Body of pancreas (tissue), 4 donors: ENCODE measurements around the gene KCNIP4. TPM values are rescaled to one million over a fixed set of nuclear protein-coding genes. Genes with fewer than 3 reads are reported as not detected.

Experiments
- ATAC-seq: fragments of 150-250 bp; one replicate; pipeline ENCODE4 v1.9.1; 2016
- DNase-seq, 4 donors: peaks; one replicate each; pipeline ENCODE4 v3.0.0-alpha.2; 2019
- H3K27ac ChIP-seq, 4 donors: fragments of 200-600 bp; sonication (generic); 1 replicate in 3 of 4; 2 replicates in 1 of 4; pipeline versions ENCODE4 v1.5.1 to v1.6.1; 2016 to 2019; ENCODE audit warnings: mild to moderate bottlenecking in 1 of 4, mixed read lengths in 1 of 4, moderate library complexity in 1 of 4
- H3K27me3 ChIP-seq, 2 donors: fragments of 200-600 bp; sonication (generic); one replicate each; pipeline ENCODE4 v1.6.0; 2016; ENCODE audit warnings: mild to moderate bottlenecking in 1 of 2
- H3K36me3 ChIP-seq, 2 donors: fragments of 200-600 bp; sonication (generic); replicated peaks in 1 of 2; 2 replicates each; pipeline ENCODE4 v1.5.1; 2016; ENCODE audit warnings: low read depth in 2 of 2; ENCODE audit not compliant: insufficient read depth in 1 of 2
- H3K4me1 ChIP-seq: fragments of 200-600 bp; sonication (generic); one replicate; pipeline ENCODE4 v1.6.0; 2016
- H3K4me3 ChIP-seq, 2 donors: fragments of 200-600 bp; sonication (generic); 1 replicate in 1 of 2; 2 replicates in 1 of 2; pipeline ENCODE4 v1.5.1; 2016 to 2019
- H3K9me3 ChIP-seq, 3 donors: fragments of 200-600 bp; sonication (generic); 1 replicate in 2 of 3; 2 replicates in 1 of 3; pipeline ENCODE4 v1.5.1; 2016
- CTCF ChIP-seq, 7 experiments: fragments of 450-650 bp in 4 of 7; fragments of 200-600 bp in 3 of 7; sonication (generic) in 3 of 7; IDR thresholded peaks; one replicate each; pipeline ENCODE4 v1.5.1; 2016 to 2019; ENCODE audit warnings: antibody characterized with exemption in 7 of 7
- POLR2A ChIP-seq, 3 donors: fragments of 450-650 bp; IDR thresholded peaks; one replicate each; pipeline ENCODE4 v1.6.1; 2016; ENCODE audit warnings: antibody characterized with exemption in 3 of 3, mild to moderate bottlenecking in 2 of 3
- WGBS, 2 donors: methylation state at CpG; one replicate each; pipeline ENCODE4 v1.1.5; 2017; 5-methylcytosine and 5-hydroxymethylcytosine counted together
- intact Hi-C: fragments of 100-400 bp; cut with DNase I; formaldehyde crosslinking; loops from one replicate; pipeline ENCODE4 v1.15.1; 2023
- total RNA-seq, 2 donors: library from RNA; depleted of rRNA; stranded (reverse); fragments of >200 nt; gene quantifications; one replicate each; pipeline ENCODE4 v1.1.0, GENCODE V29; 2016

The KCNIP4 gene
- total RNA-seq, 2 donors from 2014 or later: not detected

DNA sequence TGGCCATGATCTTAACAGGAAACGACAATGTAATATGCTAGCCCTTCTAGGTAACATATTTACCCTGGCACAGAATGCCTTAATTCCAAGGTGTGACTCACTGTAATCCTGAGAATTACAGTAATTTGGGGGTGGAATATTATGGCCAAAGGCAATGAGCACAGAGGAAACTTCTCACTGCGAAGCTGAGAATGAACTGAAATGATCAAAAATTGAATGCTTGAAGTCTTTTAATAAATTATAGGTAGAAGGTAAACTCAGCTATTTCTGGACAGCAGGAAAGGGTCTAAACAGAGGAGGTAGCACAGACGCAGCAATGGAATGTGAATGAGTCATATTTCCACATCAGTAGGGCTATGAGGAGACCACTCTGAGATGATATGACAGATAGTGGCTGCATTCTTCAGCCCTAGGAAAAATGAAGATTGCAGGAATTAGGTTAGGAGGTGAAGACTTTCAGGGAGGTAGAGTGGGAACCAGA lies 935.7 kb downstream of the KCNIP4 start:
- no peak for TF ChIP-seq CTCF (IDR thresholded peaks at IDR 0.05)
- TF ChIP-seq POLR2A (IDR thresholded peaks at IDR 0.05): no peak
- 34 to 36% methylated on average over 3 of the region's 3 CpGs for WGBS, 2 donors
- Histone ChIP-seq H3K27me3 (no peaks in the 10 kb centered on the region), H3K4me1 (no peaks in the 10 kb centered on the region), H3K9me3 (no peaks in the 10 kb centered on the region), H3K27ac (no peak overlapping the region), H3K36me3 (no peaks in the 10 kb centered on the region), H3K4me3 (no peak overlapping the region)
- DNase-seq (no peak), ATAC-seq (no peak)
- intact Hi-C loops: no loop called here

GRCh38 chr4:21011106-21011505 lies 937.5 kb downstream of the KCNIP4 start:
- Histone ChIP-seq H3K27me3 (no peaks in the 10 kb centered on the region), H3K9me3 (no peaks in the 10 kb centered on the region), H3K4me3 (no peak overlapping the region), H3K36me3 (no peaks in the 10 kb centered on the region), H3K27ac (no peak overlapping the region), H3K4me1 (no peaks in the 10 kb centered on the region)
- intact Hi-C loops: no loop called here
- no peak for ATAC-seq
- no peak for TF ChIP-seq CTCF (IDR thresholded peaks at IDR 0.05)
- TF ChIP-seq POLR2A (IDR thresholded peaks at IDR 0.05): no peak
- WGBS, 2 donors: 41 to 54% methylated on average over 3 of the region's 3 CpGs
- no peak for DNase-seq

GRCh38 chr4:21009956-21010355 lies 938.6 kb downstream of the KCNIP4 start:
- no peak for TF ChIP-seq CTCF (IDR thresholded peaks at IDR 0.05)
- no peak for TF ChIP-seq POLR2A (IDR thresholded peaks at IDR 0.05)
- intact Hi-C loops: no loop called here
- WGBS, 2 donors: 33 to 45% methylated on average over 4 of the region's 4 CpGs
- no peak for DNase-seq
- Histone ChIP-seq H3K9me3 (no peaks in the 10 kb centered on the region), H3K4me3 (no peak overlapping the region), H3K27me3 (no peaks in the 10 kb centered on the region), H3K27ac (no peak overlapping the region), H3K4me1 (no peaks in the 10 kb centered on the region), H3K36me3 (no peaks in the 10 kb centered on the region)
- ATAC-seq: no peak

DNA sequence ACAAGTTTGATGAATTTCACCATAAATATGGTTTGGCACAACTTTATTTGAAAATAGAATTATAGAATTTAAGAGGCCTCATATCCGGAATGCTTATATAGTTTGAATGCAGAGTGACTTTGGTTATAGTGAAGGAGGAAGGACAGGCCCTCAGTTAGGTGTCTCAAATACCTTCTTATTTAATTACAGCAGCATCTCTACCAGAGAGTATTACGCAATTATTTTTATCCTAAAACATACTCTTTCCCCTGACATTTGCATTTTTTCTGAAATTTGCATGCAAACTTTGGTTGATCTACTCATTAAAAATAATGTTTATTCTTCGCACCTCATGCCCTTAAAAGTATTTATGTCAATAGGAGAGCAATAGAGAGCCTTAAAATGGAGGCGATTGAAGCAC lies 942.9 kb downstream of the KCNIP4 start:
- intact Hi-C loops: no loop called here
- H3K36me3 ChIP-seq: no peaks in the 10 kb centered on the region
- no peak overlapping the region for H3K4me3 ChIP-seq
- WGBS, 2 donors: 59 to 61% methylated on average over 4 of the region's 4 CpGs
- ATAC-seq (no peak), DNase-seq (no peak)
- H3K27ac ChIP-seq: no peak overlapping the region
- no peaks in the 10 kb centered on the region for H3K27me3 ChIP-seq
- H3K9me3 ChIP-seq: no peaks in the 10 kb centered on the region
- TF ChIP-seq CTCF (IDR thresholded peaks at IDR 0.05) (no peak), POLR2A (IDR thresholded peaks at IDR 0.05) (no peak)
- H3K4me1 ChIP-seq: no peaks in the 10 kb centered on the region

GRCh38 chr4:21002976-21003375 lies 945.6 kb downstream of the KCNIP4 start:
- 15 to 18% methylated on average over 4 of the region's 4 CpGs for WGBS, 2 donors
- Histone ChIP-seq H3K4me1 (no peaks in the 10 kb centered on the region), H3K4me3 (no peak overlapping the region), H3K27ac (no peak overlapping the region), H3K27me3 (no peaks in the 10 kb centered on the region), H3K36me3 (no peaks in the 10 kb centered on the region), H3K9me3 (no peaks in the 10 kb centered on the region)
- no peak for DNase-seq
- intact Hi-C loops: no loop called here
- TF ChIP-seq CTCF (IDR thresholded peaks at IDR 0.05) (no peak), POLR2A (IDR thresholded peaks at IDR 0.05) (no peak)
- no peak for ATAC-seq
